CD4-positive, alpha-beta T cell treated with Interferon alpha-2 for 1 hour (primary cell): ENCODE measurements around the gene NUP155.
A peak's percentile ranks its signal among the peaks of the same experiment; 100 is the strongest.
"Not testable (repeated sequence)": the region's sequence is repeated elsewhere in the genome, so short reads cannot be mapped to it uniquely, and the experiment has no call there.

Experiments used
- DNase-seq, 2 donors: peaks; one replicate each; pipeline ENCODE4 v3.0.0-alpha.2; 2020 to 2022

The NUP155 gene

DNA sequence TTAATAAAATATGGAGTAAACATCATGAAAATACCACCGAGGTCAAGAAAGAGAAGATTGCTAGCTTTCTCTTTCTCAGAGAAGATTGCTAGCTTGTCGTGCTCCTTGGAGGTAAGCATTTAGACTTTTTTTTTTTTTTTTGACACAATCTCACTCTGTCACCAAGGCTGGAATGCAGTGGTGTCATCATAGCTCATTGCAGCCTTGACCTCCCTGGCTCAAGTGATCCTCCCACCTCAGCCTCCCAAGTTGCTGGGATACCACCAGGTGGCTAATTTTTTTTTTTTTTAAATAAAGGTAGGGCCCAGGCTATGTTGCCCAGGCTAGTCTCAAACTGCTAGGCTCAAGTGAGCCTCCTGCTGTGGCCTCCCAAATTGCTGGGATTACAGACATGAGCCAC lies 95.4 kb downstream of the NUP155 start:
- no peak for DNase-seq

DNA sequence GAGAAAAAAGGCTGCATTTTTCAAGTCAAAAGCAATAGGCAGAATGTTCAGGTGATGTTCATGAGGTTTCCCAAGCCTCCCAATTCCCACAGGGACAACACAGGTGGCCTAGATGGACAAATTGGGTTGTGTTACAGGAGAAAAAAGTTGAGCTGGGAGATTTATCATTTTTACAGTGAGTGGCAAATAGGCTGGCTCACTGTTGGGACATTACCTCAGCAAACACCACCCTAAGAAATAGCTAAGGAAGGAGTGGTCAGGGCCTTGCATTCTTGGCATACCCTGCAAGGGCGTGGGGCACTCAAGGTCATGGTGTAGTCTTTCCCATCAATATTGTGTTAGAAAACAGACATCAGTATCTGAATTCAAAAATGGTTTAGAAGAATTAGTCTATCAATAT lies 98.4 kb downstream of the NUP155 start:
- no peak for DNase-seq

DNA sequence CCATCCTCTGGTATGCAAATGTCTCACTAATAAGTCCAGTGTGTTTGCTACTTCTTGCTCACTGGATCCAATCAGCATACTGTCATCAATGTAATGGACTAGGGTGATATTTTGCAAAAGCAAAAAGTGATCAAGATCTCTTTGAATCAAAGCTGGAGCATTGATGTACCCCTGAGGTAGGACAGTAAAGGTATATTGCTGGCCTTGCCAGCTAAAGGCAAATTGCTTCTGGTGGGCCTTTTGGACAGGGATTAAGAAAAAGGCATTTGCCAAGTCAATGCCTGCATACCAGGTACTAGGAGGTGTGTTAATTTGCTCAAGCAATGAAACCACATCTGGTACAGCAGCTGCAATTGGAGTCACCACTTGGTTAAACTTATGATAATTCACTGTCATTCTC lies 102.8 kb downstream of the NUP155 start:
- DNase-seq, result not testable (repeated sequence)

DNA sequence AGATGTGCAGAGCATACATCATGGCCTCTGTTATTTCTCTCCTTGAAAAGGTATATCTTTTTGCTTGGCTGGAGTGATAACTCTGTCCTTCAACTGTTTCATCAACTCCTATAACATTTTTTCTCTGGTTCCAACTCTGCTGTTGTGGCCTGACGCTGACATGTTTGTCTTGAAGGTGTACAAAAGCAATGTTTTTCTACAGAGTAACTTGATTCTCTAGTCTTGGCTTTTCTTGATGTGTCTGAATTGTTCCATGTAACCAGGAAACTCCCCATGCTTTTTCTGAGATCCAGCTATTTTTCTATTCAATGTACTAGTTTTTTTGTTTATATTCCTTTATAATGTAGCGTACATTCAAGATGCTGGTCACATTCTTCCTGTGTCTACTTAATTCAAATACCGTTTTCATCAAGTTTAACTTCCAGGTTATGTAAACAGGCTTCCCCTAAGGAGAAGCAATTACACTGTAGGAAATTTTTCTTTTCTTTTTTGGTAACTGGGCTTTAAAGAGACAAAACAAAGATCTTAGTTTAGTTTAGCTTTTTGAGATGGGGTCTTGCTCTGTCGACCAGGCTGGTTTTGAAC lies 115.0 kb downstream of the NUP155 start:
- DNase-seq, result no peak

DNA sequence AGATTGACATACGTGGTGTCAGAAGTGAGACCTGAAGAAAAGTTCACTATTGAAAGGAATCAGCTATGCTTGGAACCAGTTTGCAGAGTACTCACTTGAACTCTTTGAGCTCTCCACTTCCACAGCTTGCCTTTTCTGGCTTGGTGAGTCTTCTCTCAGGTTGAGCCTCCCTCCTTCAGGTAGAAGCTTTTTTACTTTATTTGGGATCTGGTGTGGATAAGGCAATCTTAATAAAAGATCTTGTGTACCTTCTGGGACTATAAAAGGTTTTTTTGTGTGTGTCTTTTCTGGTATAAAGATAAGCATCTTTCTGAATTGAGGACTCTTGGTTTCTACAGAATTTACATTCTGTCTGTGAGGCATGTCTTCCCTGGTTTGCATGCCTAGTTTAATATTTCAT lies 116.3 kb downstream of the NUP155 start:
- no peak for DNase-seq

DNA sequence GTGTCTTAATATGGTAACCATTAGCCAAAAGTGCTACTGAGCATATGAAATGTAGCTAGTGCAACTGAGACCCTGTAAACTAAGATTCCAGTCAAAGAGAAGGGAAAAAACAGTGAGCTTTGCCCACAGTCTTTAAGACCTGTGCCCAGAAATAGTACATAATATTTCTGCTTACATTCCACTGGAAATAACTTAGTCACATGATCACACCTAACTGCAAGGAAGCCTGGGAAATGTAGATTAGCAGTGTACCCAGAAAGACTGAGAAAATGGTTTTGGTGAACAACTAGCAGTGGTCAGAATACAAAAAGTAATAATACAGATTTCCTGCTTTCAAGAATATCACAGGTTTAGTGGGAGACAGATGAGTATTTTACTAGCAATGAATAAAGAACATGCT lies 119.2 kb downstream of the NUP155 start:
- no peak for DNase-seq

DNA sequence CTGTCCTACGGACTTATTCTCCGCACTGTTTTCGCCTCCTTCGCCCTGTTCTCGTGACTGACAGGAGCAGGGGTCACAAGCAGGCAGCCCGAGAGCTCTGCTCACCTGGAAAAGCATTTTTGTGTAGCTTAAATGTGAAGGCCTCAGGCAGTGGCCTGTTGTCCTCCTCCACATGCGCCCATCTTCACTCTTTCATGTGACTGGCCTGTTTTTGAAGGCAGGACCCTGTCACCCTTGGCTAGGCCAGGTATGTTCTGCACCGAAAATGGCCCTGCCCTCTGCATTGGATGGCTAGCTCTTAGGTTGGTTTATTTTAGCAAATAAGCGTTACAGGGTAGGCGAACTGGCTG lies 121.1 kb downstream of the NUP155 start:
- no peak for DNase-seq

DNA sequence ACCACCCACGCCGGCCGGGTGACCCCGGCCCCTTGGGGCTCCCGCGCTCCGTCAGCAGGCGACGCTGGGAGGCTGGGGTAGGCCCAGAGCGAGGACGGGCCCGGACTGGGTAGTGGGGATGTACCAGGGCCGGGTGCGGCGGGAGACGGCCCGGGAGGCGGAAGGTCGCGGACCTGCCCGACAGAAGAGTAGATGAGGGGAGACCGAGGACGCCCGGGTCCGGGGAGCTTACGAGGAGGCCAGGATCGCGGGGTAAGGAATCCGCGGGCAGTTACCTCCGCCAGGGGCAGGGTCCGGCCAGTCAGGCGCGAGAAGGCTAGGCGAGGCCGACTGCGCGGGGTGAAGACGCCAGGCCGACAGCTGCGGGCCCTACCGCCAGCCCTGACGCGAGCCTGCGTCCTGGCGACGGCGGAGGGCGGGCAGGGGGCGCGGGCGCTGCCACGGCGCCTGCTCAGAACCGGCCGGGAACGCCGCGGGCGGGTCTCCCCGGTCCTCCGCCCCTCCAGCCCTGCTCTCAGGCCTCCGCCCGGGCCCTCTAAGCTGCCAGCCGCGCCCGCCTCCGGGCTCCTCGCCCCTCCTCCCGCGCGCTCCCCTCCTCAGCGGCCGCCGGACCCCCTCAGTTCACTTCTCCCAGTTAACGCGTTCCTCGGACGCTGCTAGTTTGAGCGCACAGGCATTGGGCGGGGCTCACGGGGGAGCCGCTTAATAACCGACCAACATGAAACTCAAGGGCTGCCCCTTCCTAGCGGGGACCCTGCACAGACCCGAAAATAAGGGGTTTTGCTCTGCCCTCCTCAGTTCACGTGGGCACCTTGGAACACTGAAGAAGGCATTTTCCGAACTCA lies 121.7 kb downstream of the NUP155 start, which contains the start of gene CPLANE1:
Gene CPLANE1, minus strand, starts transcription at position 407 of the 845 bp plus-strand sequence. CDS start 1,678 bp downstream, outside the sequence.
- DNase-seq, result peak; percentile 48 to 62

DNA sequence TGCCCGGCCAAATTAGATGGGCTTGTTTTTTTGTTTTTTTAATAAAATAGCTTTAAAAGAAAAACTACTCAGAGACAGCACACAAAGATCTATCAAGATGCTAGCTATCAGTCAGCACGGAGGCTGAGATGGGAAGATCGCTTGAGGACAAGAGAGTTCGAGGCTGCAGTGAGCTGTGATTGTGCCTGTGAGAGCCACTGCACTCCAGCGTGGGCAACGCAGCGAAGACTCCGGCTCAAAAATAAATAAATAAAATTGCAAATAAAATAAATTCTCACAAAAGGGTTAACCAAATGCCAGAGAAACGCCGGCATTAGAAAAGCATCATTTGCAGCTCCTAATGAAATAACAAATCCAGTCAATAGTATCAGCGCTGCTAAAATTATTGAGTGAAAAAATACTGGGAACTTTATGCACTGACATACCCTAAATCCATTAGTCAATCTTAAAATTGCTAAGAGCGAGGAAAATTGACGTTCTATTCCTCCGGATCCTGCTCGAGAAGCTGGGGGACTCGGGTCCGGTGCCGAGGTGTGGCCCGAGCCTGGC lies 122.4 kb downstream of the NUP155 start:
- DNase-seq, result no peak

DNA sequence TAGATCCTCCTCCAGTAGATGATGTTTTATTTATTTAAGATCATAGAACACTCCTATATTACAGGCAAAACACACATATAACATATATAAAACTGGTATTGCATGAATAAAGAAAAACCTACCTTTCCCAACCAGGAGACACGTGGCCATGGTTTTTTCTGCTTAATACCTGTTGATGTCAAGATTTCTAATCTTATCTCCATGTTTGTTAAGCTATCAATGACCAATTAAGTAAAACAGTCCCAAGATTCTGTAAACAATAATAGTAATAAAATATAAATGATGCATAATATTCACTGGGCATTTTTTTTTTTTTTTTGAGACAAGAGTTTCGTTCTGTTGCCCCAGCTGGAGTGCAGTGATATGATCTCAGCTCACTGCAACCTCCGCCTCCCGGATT lies 123.4 kb downstream of the NUP155 start:
- DNase-seq, result no peak

DNA sequence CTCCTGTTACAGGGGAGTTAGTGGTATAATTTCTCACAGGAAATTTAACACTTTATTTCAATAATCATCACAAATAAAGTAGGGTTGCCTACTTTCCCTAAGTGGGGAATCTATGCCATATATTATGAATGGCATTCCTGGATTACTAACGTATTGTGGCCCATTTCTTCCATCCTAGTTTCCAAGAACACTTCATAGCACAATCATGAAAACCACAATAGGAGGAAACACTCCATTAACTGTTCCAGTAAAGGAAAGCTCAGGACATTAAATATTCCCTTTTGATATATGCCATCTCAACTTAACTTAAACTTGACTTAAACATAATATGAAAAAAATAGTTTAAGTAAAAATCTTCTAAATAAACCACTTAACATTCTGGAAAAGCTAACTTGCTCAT lies 123.9 kb downstream of the NUP155 start:
- DNase-seq, result no peak
